GM20000 (cell line): ENCODE data around the gene CDPF1.

Experiments
- DNase-seq: peaks from one replicate; pipeline ENCODE4 v3.0.0; 2012; ENCODE audit warnings: low spot score
- TF ChIP-seq, protein P1 (sequence below): IDR thresholded peaks from 2 replicates; pipeline ENCODE4 v1.5.1; 2012; ENCODE audit warnings: mild to moderate bottlenecking, control low read depth; ENCODE audit errors: extremely low read depth, missing control alignments

CDPF1 gene

DNA sequence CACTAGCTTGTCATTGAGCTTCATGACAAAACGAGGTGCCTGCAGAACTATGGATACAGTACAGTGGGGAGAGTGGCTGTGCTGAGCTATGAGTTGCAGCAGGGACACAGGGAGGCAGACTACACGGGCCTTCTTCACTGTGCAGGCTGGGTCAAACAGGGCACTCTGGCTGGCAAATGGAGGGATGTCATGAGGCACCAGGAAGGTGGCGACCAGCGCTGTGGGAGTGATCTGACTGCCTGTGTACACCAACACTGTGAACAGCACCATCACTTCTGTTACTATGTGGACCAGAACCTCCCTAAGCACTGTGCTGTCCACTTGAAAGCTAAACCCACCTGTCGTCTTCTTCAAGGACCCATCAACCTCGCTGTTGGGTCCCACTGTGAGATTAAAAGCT lies 9.9 kb upstream of the CDPF1 start:
- DNase-seq, result no peak
- TF ChIP-seq, protein P1, sequence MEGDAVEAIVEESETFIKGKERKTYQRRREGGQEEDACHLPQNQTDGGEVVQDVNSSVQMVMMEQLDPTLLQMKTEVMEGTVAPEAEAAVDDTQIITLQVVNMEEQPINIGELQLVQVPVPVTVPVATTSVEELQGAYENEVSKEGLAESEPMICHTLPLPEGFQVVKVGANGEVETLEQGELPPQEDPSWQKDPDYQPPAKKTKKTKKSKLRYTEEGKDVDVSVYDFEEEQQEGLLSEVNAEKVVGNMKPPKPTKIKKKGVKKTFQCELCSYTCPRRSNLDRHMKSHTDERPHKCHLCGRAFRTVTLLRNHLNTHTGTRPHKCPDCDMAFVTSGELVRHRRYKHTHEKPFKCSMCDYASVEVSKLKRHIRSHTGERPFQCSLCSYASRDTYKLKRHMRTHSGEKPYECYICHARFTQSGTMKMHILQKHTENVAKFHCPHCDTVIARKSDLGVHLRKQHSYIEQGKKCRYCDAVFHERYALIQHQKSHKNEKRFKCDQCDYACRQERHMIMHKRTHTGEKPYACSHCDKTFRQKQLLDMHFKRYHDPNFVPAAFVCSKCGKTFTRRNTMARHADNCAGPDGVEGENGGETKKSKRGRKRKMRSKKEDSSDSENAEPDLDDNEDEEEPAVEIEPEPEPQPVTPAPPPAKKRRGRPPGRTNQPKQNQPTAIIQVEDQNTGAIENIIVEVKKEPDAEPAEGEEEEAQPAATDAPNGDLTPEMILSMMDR, result no peak

DNA sequence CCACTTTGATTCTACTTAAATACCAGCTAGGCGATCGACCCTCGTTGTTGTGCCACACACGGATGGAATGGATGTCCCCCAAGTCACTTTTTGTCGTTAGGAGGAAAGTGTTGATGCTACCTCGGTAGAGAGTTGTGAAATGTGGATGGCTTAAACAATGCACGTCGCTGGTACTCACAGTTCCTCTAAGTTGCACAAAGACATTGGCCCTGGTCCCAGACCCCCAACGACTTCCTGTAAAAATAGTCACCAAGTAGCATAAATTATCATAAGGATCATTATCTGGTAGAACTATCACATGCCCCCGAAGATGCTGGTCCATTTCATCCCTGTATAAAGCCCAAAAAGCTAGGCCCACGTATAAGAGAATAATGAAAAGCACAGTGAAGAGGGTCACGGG lies 9.3 kb upstream of the CDPF1 start:
- TF ChIP-seq, protein P1, result no peak
- no peak for DNase-seq

DNA sequence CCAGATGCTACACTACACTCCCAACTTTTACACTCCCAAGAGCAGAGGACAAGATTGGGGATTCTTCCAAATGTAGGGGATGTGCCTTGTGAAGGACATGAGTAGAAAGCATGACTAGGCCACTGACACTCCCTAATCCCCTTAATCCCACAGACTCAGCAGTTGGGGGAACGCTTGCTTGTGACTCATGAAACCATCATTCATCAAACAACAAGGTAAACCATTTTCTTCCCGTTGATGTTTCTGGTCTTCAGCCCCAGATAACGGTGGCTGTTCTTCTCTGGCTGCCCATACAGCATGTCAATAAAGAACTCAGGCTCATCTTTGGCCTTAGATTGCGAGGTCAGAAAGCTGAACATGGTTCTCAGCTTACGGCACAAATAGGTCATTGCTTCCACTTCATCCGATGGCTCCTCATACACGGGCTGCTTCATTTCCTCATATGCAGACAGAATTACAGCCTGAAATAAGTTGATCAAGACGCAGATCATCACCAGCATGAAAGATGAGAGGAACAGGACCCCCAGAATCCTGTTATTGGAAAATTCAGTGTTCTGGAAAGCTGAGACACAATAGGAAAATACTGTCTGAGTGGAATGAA lies 6.4 kb upstream of the CDPF1 start:
- DNase-seq, result no peak
- TF ChIP-seq, protein P1, result no peak

DNA sequence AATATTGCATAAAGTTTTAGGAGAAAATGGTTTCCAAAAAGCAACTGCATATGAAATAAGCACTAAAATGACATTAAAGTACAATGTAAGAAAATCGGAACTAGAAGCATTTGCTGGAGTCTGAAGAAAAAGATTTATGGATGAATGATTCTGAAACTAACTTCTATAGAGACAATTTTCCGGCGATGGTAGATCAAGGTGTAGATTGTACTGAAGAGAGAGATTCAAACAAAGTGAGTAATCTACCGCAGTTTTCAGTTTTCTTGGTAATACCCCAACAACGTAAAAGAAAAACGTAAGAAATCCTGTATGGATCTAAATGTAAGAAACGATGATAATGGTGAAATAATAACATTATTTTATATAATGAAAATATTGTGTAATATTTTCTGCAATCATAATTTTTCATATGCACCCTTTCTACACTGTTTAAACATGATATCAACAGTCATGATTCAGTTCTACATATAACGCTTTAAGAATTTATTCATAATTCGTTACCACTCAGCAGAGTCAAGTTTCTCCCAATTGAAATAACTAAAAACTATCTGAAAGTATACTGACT lies 1.8 kb upstream of the CDPF1 start:
- DNase-seq, result no peak

DNA sequence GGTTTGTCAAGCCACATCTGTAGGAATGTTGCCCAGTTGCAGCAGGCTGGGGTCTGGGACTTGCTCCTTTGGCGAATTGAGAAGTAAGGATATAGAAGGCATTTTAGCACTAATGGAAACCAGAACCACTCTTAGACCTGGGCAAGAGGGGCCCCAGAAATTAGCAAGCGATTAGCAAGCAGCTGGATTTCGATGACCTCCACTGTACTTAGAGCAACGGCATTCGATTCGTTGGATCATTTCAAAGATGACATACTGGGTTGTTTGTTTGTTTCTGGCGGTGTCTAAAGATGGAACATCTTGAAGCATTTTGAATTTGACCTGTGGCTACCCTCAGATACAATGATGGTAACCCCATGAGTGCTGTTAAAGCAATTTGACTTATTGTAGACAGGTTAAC lies 1.2 kb upstream of the CDPF1 start:
- TF ChIP-seq, protein P1, result no peak
- DNase-seq, result no peak

More for the DNA sequence above, 1.8 kb upstream of the CDPF1 start:
- TF ChIP-seq, protein P1, result no peak

DNA sequence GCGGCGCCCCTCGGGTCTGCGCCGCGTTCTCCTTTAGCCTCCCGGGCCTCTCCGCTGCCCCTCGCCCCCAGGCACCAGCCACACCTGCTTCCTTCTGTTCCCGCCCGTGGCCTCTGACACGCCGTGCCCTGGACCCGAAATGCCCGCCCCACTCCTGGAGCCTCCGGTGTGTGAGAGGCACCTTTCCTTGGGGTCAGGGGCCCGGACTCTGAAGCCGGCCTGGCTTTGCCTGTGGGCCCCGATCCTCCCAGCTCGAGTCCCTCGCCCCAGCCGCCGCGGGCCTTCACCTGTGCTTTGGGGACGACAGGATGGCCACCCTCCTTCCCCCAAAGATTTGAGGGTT lies 661 bp upstream of the CDPF1 start:
- TF ChIP-seq, protein P1, result no peak
- DNase-seq, result peak; percentile 42

DNA sequence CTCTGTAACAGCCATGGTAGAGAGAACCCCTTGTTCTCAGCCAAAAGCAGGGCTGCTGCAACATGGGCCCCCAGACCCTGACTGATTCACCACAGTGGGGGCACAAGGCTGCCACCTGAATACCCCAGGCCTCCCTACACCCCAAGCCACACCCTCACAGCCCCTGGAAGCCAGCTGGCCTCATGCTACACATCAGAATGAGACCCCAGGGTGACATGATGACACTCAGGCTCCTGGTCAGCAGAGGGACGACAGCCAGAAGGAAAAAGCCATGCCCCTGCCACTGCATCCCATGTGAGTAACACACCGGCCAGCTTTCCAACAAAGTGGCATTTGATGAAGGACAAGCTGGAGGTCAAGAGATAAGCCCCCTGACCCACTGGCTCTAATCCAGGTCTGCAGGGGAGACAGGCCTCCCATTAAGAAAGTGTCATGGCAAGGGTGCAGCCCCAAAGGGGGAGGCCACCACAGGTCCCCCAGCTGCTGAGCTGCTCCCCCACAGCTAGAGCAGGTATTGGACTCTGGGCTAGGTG lies 2.6 kb downstream of the CDPF1 start:
- TF ChIP-seq, protein P1, result no peak
- DNase-seq, result no peak
